ENCODE results near the gene VPREB1. TPM values are rescaled to one million over a fixed set of nuclear protein-coding genes. Genes with fewer than 3 reads are reported as not detected.

Gene VPREB1
- total and polyA plus RNA-seq, 10 donors, result 0.22 to 9.6 (median 0.30) TPM; not detected in 7

- DNase-seq, result no peak
- 54 to 73% (median 67%) methylated on average over 5 of the region's 5 CpGs for WGBS, 5 donors
- Histone ChIP-seq H3K27me3 (replicated peaks in 1 of 7) (peaks cover 0 to 8% (median 0%) of the 10 kb centered on the region in 7 donors), H3K4me3 (no peak overlapping the region), H3K36me3 (no peaks in the 10 kb centered on the region), H3K27ac (no peak overlapping the region), H3K4me1 (peaks cover 0 to 21% (median 7%) of the 10 kb centered on the region in 6 donors), H3K9me3 (no peaks in the 10 kb centered on the region)
- intact Hi-C loops (cut with DNase I; ENCODE audit: low total_unique reads), result no loop called here
- no peak for TF ChIP-seq POLR2A (IDR thresholded peaks at IDR 0.05)
- no peak for TF ChIP-seq POLR2AphosphoS5 (IDR thresholded peaks at IDR 0.05)
- no peak for TF ChIP-seq CTCF (IDR thresholded peaks at IDR 0.05 in 8 of 11, conservative IDR thresholded peaks at IDR 0.05 in 3 of 11)
Measured at GRCh38 chr22:22215659-22216449, 28.7 kb upstream of the VPREB1 start.

- TF ChIP-seq POLR2A (IDR thresholded peaks at IDR 0.05) (no peak), CTCF (IDR thresholded peaks at IDR 0.05 in 8 of 11, conservative IDR thresholded peaks at IDR 0.05 in 3 of 11) (no peak), POLR2AphosphoS5 (IDR thresholded peaks at IDR 0.05) (no peak)
- intact Hi-C loops (cut with DNase I; ENCODE audit: low total_unique reads), result no loop called here
- peaks cover 0 to 20% (median 7%) of the 10 kb centered on the region in 6 donors for H3K4me1 ChIP-seq
- H3K9me3 ChIP-seq, result no peaks in the 10 kb centered on the region
- H3K27ac ChIP-seq, result no peak overlapping the region
- H3K4me3 ChIP-seq, result no peak overlapping the region
- DNase-seq, result no peak
- no peaks in the 10 kb centered on the region for H3K36me3 ChIP-seq
- 69 to 84% (median 76%) methylated on average over 4 of the region's 4 CpGs for WGBS, 5 donors
- peaks cover 0 to 1% (median 0%) of the 10 kb centered on the region in 7 donors for H3K27me3 ChIP-seq (replicated peaks in 1 of 7)
Measured at GRCh38 chr22:22216450-22216959, 28.1 kb upstream of the VPREB1 start.

- H3K4me1 ChIP-seq, result peaks cover 0 to 20% (median 7%) of the 10 kb centered on the region in 6 donors
- H3K9me3 ChIP-seq, result no peaks in the 10 kb centered on the region
- TF ChIP-seq POLR2AphosphoS5 (IDR thresholded peaks at IDR 0.05), result no peak
- TF ChIP-seq CTCF (IDR thresholded peaks at IDR 0.05 in 8 of 11, conservative IDR thresholded peaks at IDR 0.05 in 3 of 11), result no peak
- no peak for TF ChIP-seq POLR2A (IDR thresholded peaks at IDR 0.05)
- H3K4me3 ChIP-seq, result no peak overlapping the region
- no peak overlapping the region for H3K27ac ChIP-seq
- H3K36me3 ChIP-seq, result no peaks in the 10 kb centered on the region
- 18 to 69% (median 19%) methylated on average over 4 of the region's 4 CpGs for WGBS, 5 donors
- H3K27me3 ChIP-seq (replicated peaks in 1 of 7), result no peaks in the 10 kb centered on the region
- DNase-seq, result no peak
- intact Hi-C loops (cut with DNase I; ENCODE audit: low total_unique reads), result no loop called here
Measured at GRCh38 chr22:22218302-22218701, 26.3 kb upstream of the VPREB1 start.

Measured in spleen (tissue), 11 donors.